Measurements from ENCODE around the gene PRKD1. TPM values are rescaled to one million over a fixed set of nuclear protein-coding genes. Genes with fewer than 3 reads are reported as not detected.

The PRKD1 gene
- total RNA-seq, 1 donor from 2014 or later = 6.7 TPM

DNA sequence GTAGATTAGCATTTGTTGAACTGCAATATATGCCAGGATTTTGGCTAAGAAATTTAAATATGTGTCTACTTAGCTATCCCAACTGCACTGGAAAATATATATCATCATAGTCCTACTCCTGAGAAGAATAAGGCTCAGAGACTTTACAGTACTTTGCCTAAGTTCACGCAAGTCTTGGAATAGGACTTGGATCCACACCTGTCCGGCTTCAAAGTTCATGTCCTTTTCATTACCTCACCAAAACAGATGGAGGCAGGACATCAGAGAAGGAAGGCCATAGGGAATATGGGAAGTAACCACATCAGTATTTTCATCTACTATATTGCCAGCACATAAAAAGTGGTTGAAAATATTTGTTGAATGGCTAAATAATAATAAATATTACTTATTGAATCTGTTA is 358.5 kb downstream of the PRKD1 start:
- POLR2A ChIA-PET = no interaction called here
- H3K27ac Mint-ChIP-seq = no peak overlapping the region
- no peaks in the 10 kb centered on the region for H3K36me3 Mint-ChIP-seq (ENCODE audit: low read depth)
- no peaks in the 10 kb centered on the region for H3K4me1 Mint-ChIP-seq
- no peak overlapping the region for H3K4me3 Mint-ChIP-seq
- intact Hi-C loops (cut with micrococcal nuclease) = no loop called here
- H3K27me3 Mint-ChIP-seq = no peaks in the 10 kb centered on the region
- DNase-seq (no peak), ATAC-seq (ENCODE audit: low read depth) (no peak)
- TF ChIP-seq, protein P1, sequence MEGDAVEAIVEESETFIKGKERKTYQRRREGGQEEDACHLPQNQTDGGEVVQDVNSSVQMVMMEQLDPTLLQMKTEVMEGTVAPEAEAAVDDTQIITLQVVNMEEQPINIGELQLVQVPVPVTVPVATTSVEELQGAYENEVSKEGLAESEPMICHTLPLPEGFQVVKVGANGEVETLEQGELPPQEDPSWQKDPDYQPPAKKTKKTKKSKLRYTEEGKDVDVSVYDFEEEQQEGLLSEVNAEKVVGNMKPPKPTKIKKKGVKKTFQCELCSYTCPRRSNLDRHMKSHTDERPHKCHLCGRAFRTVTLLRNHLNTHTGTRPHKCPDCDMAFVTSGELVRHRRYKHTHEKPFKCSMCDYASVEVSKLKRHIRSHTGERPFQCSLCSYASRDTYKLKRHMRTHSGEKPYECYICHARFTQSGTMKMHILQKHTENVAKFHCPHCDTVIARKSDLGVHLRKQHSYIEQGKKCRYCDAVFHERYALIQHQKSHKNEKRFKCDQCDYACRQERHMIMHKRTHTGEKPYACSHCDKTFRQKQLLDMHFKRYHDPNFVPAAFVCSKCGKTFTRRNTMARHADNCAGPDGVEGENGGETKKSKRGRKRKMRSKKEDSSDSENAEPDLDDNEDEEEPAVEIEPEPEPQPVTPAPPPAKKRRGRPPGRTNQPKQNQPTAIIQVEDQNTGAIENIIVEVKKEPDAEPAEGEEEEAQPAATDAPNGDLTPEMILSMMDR (IDR thresholded peaks at IDR 0.05) = no peak
- CTCF ChIA-PET = no interaction called here
- H3K9me3 Mint-ChIP-seq = peaks cover 11% of the 10 kb centered on the region

DNA sequence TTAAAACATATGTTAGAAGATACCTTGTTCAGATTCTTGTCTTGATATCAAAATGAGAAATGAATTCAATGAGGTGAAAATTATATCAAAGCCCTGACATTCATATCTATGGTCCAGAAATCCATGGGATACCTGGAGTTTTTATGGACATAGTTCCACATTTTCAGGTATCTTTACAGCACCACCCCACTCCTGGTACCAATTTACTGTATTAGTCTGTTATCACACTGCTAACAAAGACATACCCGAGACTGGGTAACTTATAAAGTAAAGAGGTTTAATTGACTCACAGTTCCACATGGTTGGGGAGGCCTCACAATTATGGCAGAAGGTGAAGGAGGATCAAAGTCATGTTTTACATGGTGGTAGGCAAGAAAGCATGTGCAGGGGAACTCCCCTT is 361.5 kb downstream of the PRKD1 start:
- intact Hi-C loops (cut with micrococcal nuclease) = no loop called here
- no peaks in the 10 kb centered on the region for H3K36me3 Mint-ChIP-seq (ENCODE audit: low read depth)
- H3K9me3 Mint-ChIP-seq = peaks cover 6% of the 10 kb centered on the region
- no peak overlapping the region for H3K4me3 Mint-ChIP-seq
- TF ChIP-seq, protein P1 (IDR thresholded peaks at IDR 0.05) = no peak
- ChIA-PET CTCF (no interaction called here), POLR2A (no interaction called here)
- no peaks in the 10 kb centered on the region for H3K4me1 Mint-ChIP-seq
- H3K27ac Mint-ChIP-seq = no peak overlapping the region
- DNase-seq = no peak
- no peak for ATAC-seq (ENCODE audit: low read depth)
- no peaks in the 10 kb centered on the region for H3K27me3 Mint-ChIP-seq

DNA sequence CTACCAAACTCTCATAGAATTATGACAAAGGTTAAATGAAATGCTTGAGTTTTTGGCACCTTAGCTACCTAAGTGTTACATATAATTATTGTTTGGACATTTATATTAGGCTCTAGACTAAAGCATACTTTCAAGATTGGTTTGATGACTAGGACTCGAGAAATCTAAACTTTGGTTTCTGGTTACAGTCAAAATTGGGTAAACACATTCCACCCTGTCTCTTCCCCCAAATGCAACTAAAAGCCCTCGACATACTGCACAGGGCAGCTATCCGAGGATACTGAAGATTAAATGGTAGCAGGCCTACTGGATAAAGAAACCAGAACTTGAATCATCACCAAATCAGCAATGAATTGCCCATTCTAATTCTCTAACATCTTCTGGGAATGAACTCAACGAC is 369.1 kb downstream of the PRKD1 start:
- intact Hi-C loops (cut with micrococcal nuclease) = no loop called here
- no peaks in the 10 kb centered on the region for H3K27me3 Mint-ChIP-seq
- no peak for ATAC-seq (ENCODE audit: low read depth)
- H3K4me3 Mint-ChIP-seq = no peak overlapping the region
- POLR2A ChIA-PET = no interaction called here
- no peaks in the 10 kb centered on the region for H3K36me3 Mint-ChIP-seq (ENCODE audit: low read depth)
- no peaks in the 10 kb centered on the region for H3K4me1 Mint-ChIP-seq
- DNase-seq = no peak
- TF ChIP-seq, protein P1 (IDR thresholded peaks at IDR 0.05) = no peak
- CTCF ChIA-PET = no interaction called here
- no peak overlapping the region for H3K27ac Mint-ChIP-seq
- no peaks in the 10 kb centered on the region for H3K9me3 Mint-ChIP-seq

DNA sequence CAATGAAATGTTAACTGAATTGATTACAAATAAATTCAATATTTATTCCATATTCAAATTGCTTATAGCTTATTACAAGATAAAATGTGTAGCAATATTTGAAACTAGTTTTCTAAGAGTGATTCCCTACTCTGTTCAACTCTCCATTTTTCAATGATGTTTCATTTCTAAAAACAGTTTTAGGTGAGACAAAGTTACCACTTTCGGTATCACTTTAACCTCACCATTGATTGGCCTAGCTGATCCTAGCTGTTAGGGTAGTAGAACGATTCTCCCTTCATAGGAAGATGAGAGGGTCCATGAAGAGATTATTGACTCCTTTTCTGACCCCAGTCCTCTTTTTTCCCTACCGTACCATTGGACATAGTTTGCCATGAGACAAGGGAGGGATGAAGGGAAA is 373.3 kb downstream of the PRKD1 start:
- ChIA-PET POLR2A (no interaction called here), CTCF (interaction anchor here (0.6 kb wide), 1 partner anchor 192 kb away, joined by 3 read pairs; no protein-coding TSS in a partner anchor)
- Mint-ChIP-seq H3K27ac (no peak overlapping the region), H3K9me3 (no peaks in the 10 kb centered on the region), H3K4me1 (no peaks in the 10 kb centered on the region), H3K36me3 (ENCODE audit: low read depth) (no peaks in the 10 kb centered on the region), H3K27me3 (no peaks in the 10 kb centered on the region), H3K4me3 (no peak overlapping the region)
- no peak for ATAC-seq (ENCODE audit: low read depth)
- TF ChIP-seq, protein P1 (IDR thresholded peaks at IDR 0.05) = no peak
- DNase-seq = no peak
- intact Hi-C loops (cut with micrococcal nuclease) = no loop called here

DNA sequence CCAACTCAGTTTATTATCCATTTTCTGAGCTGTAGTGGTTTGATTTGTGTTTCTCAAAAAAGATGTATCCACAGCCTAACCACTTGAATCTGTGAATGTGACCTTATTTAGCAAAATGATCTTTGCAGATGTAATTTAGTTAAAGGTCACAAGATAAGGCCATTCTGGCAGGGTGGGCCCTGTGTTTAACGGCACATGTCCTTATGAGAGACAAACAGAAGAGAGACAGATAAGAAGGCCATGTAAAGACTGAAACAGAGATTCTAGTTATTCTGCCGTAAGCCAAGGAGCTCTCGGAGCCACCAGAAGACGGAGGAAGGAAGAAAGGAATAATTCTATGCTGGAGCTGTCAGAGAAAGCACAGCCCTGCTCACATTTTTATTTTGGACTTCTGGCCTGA is 374.2 kb downstream of the PRKD1 start:
- DNase-seq (no peak), ATAC-seq (ENCODE audit: low read depth) (no peak)
- Mint-ChIP-seq H3K36me3 (ENCODE audit: low read depth) (no peaks in the 10 kb centered on the region), H3K27me3 (no peaks in the 10 kb centered on the region), H3K27ac (no peak overlapping the region), H3K4me3 (no peak overlapping the region), H3K4me1 (no peaks in the 10 kb centered on the region), H3K9me3 (no peaks in the 10 kb centered on the region)
- TF ChIP-seq, protein P1 (IDR thresholded peaks at IDR 0.05) = no peak
- CTCF ChIA-PET = interaction anchor here (0.6 kb wide), 1 partner anchor 193 kb away, joined by 3 read pairs; no protein-coding TSS in a partner anchor
- intact Hi-C loops (cut with micrococcal nuclease) = no loop called here
- POLR2A ChIA-PET = no interaction called here

Data from activated B cell treated with CpG ODN at 0.5 μM for 24 hours (primary cell).